ENCODE results near the gene S100A1.

S100A1 gene

DNA sequence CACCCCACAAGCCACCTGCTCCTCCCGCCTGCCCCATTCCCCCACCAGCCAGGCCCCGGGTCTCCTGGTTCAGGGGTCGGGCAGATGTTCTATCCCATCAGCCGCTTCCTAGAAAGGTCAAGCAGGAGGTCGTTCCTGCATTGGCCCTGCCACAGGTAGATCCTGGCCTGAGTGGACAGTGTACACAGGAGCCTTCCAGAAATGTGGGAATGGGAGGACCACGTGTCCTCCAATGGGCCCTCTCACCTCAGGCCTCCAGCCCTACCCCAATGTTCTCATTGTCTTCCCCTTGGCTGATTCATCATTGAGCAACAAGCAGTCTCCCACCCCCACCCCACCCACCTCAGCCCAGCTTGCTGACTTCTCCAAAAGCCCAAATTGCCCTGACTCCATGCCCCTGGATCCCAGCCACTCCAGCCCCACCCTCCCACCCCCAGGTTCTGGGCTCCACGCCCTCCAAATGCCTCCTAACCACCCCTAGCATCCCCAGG lies 17.4 kb upstream of the S100A1 start:
- DNase-seq (ENCODE audit: low spot score) = no peak

DNA sequence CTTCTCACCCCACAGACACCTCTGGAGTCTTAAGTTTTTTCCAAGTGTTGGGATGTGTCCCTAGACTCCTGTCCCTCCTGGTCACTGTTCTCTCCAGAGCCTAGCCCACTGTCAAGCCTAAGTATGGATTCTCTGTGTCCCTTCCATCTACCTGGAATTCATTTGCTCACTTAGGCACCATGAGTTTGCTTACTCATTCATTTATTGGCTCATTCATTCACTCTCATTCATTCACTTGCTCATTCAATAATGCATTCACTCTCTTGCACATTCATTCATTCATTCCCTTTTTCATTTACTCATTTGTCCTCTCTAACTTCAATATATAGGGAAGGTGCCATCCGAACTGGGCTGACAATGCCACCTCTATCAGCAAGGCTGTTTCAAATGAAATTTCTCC lies 16.9 kb upstream of the S100A1 start:
- no peak for DNase-seq (ENCODE audit: low spot score)

DNA sequence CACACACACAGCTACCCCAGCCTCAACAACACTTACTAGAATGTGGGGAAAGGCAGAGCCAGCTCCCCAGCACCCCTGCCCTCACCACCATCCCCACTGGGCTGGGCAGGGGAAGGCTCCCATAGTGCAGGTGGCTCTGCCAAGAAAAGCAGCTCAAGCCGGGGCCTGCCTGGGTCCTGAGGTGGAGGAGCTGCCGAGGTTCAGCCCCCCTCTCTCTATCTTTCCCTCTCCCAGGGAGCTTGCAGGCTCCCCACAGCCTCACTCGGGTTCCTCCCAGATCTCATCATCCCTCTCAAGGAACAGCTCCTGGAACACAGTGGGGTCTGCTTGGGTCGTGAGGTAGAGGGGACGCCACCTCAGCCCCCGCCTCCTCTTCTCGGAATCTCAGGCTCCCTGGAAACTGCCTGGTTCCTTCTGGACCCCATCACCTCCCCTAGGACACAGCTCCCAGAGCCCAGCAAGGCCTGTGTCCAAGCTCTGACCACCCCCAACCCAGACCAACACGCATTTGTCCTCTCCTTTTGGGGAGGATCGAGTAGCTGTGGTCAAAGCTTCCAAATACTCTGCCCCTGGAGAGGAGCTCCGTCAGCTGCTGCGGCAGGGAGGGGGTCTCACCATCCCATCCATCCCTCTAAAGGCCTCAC lies 16.0 kb upstream of the S100A1 start:
- no peak for DNase-seq (ENCODE audit: low spot score)

DNA sequence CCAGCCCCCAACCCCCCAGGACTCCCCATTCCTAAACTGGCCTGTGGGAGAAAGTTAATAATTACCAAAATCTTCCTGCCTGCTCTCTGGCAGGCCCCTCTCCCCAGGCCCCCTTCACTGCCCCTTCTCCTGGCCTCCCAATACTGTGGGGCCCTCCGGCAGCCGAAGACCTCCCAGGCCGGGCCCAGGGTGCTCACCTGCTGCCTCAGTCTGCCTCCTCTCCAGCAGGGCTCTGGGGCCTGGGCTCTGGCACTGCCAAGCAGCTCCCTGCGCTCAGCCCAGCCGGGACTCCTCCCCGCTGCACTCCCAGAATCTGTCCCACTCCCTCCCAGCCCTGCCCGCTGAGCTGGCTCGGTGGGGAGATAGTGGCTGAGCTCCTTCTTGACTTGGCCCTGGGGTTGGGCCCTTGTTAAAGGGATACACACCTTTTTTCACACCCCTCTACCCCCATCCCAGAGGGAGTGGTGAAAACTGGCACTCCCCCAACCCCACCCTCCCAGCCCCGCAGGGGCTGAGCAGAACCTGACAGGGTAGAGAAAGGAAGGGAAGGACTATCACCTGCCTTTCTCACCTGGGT lies 15.4 kb upstream of the S100A1 start, which contains the start of gene S100A16:
Gene S100A16, minus strand, starts transcription at position 383 of the 577 bp plus-strand sequence. CDS start 4,986 bp downstream, outside the sequence.
- no peak for DNase-seq (ENCODE audit: low spot score)

DNA sequence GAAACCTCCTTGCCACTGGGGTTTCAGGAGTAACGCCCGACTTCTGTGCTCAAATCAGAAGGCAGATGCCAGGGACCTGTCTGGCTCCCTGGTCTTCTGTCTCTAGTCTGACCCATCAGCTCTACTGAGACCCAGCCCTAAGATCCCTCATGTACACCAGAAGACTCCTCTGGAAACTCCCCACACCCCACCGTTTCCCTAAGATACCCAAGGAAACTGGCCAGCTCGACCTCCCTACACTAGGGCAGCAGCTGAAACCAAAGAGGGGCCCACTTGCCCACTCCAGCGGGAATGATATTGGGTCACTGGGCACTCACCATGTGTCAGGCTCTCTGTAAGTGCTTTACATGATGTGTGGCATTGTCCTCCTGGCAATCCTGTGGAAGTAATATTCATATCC lies 14.8 kb upstream of the S100A1 start:
- DNase-seq (ENCODE audit: low spot score) = no peak

DNA sequence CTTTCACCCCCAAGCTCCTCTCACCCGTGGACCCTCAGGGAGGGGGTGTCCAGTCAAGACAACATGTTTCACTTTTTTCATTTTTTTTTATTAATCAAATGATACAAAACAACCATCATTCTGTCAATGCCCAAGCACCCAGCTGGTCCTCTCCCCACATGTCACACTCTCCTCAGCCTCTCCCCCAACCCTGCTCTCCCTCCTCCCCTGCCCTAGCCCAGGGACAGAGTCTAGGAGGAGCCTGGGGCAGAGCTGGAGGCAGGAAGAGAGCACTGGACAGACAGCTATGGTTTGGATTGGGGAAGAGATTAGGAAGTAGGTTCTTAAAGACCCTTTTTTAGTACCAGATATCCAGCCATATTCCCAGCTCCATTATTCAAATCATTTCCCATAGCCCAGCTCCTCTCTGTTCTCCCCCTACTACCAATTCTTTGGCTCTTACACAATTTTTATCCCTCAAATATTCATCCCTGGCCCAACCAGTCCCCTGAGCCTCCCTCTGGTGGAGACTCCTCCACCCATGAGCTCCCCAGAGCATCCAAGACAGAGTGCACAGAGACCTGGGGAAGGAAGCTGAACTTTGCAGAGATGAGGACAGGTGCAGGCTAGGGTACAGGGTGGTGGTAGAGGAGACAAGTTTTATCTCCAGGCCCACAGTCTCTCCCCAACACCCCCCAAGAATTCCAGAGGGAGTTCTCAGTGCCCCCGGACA lies 13.9 kb upstream of the S100A1 start:
- no peak for DNase-seq (ENCODE audit: low spot score)

DNA sequence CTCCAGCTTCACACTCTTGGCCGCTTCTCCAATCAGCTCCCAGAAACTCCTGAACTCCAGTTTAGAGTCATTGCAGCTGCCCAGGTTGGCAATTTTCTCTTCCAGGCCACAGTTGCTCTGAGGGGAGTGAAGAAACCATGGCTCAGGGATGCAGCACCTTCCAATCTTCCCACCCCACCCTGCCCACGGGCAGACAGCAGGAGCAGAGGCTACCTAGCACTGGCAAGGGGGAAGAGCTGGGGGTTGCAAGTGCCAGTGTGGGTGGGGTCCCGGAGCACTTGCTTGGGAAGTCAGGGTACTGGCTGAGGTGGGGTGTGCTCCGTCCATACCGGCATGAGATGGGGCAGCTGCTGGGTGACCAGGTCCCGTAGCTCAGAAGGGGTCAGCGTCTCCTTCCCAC lies 13.3 kb upstream of the S100A1 start:
- DNase-seq (ENCODE audit: low spot score) = no peak

DNA sequence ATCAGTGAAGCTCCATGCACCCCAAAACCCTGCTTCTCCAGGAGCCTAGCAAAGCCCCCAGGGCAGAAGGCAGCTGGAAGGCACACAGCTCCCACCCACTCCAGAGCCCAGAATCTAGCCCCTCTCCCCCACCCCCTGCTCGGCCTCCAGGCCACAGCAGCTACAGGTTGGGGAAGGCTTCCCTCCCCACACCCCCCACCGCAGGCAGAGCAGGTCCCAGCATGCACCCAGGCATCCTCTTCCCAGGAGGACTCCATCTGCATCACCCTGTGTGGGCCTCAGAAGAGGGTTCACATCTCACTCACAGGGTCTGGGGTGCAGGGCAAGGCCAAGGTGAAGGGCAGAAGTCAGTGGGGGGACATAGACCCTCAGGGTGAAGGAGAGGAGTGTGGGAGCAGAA lies 12.8 kb upstream of the S100A1 start:
- no peak for DNase-seq (ENCODE audit: low spot score)

DNA sequence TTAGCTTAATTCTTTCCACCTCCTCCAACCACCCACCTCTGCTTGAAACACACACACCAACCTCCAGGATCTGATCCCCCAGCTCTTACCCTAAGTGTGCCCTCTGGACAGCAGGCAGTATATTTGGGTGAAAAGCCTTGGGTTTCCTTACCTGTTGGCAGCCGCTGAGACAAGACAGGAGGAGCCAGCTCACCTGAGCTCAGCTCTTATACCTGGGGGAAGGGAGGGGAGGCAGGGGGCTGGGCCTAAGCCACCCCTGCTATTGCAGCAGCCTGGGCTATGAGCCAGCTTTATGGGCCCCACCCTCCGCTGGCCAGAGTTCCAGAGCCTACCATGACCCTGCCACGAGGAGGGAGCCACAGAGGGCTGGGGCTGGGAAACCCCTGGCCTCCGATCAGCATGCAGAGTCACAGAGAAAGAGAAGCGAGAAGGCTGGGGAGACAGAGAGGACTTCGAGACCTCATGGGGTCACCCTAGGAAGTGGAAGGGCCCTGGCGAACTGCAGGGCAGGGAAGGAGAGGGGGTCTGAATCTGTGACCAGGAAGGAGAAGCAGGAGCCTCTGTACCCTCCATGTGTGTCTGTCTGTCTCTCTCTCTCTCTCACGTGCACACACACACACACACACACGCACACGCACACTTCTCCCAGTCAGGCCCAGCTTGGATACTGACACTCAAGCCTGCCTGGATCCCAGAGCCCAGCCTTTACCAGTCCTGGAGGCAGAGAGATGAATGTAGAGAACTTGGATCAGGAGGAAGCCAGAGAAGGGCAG lies 11.9 kb upstream of the S100A1 start, which contains the start of gene S100A14:
Gene S100A14, minus strand, starts transcription at position 182 of the 773 bp plus-strand sequence. CDS start 467 bp downstream, outside the sequence.
- no peak for DNase-seq (ENCODE audit: low spot score)

DNA sequence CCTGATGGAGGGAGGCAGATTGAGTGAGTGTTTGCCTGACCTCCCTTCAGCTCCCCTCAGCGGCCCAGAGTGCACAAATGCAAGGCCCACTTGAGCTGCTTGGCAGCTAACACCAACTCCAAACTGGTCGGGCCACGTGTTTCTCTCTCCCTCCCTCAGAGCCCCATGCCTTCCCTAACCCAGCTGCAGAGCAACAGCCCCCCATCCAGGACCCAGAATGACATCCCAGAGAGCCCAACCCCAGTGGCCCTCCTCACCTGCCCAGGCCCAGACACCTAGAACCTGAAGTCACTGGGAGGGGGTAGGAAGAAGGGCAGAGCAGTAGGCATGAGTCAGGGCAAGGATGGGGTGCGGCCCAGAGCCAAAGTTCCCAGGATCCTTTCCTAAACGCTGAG lies 11.3 kb upstream of the S100A1 start:
- no peak for DNase-seq (ENCODE audit: low spot score)

DNA sequence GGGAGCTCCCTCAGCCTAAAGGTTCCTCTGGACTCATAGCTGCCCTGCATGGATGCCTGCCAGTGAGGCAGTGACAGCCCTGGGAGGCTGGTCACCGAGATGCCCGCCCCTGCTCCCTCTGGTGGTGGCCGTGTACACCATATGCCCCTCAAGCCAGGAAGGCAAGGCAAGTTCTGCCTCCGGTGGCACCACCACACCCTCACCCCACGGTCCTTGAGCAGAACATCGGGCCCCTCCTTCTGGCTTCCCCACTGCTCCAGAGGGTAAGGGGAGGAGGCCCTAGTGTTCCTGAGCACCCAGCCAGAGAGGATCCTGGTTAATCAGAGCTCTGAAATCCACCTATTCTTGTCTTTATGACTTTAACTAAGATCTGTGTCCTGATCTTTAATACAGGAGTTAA lies 10.6 kb upstream of the S100A1 start:
- DNase-seq (ENCODE audit: low spot score) = peak; percentile 67

DNA sequence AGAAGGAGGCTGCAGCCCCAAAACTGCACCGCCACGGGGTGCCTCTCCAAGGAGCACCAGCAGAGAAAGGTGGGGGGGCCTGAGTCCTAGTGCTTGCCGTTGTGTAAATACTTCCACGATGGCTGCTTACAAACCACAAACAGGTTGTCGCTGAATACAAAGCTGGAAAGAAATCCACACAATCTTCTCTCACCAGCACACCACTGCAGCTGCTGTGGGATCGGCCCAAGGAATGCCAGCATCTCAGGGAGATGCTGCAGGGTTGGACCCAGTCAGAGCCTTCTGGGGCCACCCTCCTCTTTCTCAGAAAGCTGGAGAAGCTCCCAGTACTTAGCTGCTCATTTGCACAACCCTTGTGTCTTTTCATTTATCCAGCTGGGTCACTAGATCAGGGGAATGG lies 9.1 kb upstream of the S100A1 start:
- DNase-seq (ENCODE audit: low spot score) = no peak

DNA sequence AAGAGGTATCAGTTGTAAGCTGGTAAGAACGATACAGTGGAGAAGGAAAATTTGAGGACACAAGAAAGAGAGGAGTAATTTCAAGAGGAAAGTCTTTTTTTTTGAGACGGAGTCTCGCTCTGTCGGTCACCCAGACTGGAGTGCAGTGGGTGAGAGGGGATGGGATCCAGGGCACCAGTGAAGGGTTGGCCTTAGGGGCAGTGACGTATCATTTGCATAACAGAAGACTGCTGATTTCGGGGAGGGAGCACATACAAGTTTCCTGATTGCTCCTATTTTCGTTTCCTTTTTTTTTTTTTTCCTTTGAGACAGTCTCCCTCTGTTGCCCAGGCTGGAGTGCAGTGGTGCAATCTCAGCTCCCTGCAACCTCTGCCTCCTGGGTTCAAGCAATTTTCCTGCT lies 5.1 kb upstream of the S100A1 start:
- no peak for DNase-seq (ENCODE audit: low spot score)

DNA sequence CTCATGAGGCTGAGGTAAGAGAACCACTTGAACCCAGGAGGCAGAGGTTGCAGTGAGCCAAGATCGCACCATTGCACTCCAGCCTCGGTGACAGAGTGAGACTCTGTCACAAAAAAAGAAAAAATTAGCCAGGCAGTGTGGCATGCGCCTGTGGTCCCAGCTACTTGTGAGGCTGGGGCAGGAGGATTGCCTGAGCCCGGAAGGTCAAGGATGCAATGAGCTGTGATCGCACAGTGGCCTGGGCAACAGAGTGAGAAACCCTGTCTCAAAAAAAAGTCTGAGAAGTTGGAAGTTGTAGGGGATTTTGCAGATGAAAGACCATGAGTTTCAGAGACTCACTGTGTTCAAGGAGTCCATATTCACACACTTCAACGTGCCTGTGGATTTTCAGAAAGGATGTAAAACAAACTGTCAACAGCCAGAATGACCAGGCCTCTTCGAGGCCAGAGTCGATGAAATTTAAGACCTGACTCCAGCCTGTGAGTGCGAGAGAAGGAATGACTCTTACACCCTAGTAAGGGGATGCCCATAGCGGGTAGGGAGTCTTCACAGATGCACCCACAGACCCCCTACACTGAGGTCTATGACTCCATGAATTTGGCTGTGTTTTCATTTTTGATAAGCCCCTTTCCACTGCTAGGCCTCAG lies 3.1 kb upstream of the S100A1 start:
- DNase-seq (ENCODE audit: low spot score) = no peak

DNA sequence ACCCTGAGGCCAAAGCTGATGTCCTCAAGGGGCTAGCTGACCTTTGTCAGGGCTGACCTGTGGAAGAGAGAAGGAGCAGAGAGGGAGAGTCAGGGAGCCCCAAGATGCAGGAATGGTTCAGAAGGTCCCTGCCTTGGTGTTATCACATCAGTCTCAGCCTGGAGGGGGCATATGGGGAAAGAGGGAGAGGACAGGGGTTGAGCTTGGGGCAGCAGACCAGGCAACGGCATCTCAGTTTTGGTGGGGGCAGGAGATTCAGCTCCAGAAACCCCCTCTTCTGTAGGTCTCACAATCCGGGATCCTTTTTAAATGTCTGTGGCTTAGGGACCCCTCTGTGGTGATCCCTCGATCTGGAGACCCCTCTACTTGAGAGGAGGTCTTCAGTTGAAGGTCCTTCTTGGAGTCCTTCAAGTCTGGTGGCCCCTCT lies 1.7 kb upstream of the S100A1 start:
- no peak for DNase-seq (ENCODE audit: low spot score)

DNA sequence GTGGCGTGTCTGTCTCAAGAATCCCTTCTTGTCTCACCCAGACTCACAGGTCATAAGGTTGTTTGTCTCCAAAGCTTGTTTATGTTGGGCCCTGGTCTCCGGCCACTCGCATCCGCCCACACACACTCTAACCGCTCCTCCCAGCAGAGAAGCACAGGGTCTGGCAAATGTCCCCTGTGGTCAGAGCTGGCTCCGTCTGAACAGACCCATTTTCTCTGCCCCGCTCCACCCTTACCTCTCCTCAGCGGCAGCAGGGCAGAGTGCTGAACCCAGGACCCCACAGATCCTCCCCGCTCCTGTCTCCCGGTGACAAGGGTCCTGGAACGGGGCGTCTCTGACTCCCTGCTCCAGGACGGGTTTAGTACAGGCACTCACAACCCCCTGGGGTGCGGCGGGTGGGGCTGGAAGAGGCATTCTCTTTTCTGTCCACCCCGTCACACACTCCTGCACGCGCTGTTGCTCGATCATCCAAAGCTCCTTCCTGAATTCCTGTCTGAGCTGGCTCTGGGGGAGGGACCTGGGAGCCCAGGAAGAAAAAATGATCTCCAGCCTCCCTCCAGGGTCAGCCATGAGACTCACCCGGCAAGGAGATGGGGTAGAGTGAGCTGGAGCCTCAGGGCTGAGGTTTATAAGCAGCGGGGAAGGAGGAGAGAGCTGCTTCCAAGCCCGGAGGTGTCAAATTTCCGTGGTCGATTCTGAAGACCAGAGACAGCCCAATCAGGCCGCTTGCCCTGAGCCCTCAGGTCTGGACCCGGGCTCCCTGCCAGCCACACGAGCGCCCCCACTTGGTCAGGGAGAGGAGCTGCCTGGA lies 1.1 kb upstream of the S100A1 start, which contains the start of gene S100A13:
Gene S100A13, minus strand, starts transcription at position 602 of the 811 bp plus-strand sequence. CDS start 1,033 bp downstream, outside the sequence.
- DNase-seq (ENCODE audit: low spot score) = no peak

DNA sequence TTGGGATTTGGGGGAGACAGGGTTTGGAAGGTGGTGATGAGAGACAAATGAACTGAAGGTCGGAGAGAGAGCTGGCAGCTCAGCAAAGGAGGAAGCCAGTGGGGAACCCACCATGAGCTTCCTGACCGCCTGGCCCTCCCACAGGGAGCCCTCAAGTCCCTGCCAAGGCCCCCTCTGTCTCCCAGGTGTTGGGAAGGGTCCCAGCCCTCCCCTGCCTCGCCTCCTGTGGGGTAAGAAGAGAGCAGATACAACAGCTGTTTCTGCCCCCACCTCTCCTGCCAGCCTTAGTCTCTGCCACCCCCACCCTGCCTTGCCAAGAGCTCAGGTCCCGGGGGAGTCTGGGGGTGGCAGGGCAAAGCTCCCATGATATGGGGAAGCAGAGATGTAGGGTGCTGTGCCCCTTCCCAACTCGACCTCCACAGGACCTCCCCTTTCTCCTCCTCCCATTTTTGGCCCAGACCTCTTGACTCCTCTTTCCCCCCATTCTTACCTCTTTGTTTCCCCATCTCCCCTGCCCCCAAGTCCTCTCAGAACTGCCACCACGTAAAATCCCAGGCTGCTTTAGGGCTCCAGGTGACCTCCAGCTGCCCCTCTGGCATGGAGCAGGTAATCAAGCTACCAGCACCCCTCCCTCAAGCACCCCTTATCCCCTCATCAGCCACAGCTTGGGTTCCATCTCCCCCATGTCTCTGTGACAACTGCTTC lies 556 bp downstream of the S100A1 start:
- no peak for DNase-seq (ENCODE audit: low spot score)

DNA sequence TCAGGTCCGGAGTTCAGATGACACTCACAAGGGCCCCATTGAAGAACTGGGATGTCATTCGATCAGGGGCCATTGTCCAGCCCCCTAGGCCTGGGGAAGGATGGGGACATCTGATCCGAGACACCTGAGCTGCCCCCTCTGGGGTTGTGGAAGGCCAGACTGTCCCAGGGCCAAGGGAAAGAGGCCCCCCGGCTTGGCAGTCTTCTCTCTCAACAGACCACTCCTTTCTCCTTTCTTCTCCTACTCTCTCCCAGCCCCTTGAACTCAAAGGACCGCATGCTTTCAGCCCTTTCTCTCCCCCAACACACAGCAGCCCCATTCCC lies 1.1 kb downstream of the S100A1 start:
- DNase-seq (ENCODE audit: low spot score) = no peak

DNA sequence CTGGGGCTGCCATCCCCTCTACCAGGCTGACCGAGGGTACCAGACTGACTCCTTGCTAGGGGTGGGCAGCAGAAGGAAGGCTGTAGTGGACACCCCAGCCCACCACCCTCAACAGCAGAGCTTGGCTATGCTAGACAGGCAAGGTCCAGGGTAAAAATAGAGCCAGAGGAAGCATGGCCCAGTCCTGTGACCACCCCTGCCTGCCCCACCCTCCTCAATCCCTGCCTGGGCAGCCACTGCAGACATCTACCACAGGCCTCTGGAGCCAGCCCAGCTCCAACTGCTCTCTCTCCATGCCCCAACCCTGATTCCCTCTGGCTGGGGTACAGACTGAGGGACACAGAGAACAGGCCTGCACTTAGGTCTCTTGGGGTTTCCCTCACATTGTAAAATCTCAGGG lies 1.7 kb downstream of the S100A1 start:
- no peak for DNase-seq (ENCODE audit: low spot score)

DNA sequence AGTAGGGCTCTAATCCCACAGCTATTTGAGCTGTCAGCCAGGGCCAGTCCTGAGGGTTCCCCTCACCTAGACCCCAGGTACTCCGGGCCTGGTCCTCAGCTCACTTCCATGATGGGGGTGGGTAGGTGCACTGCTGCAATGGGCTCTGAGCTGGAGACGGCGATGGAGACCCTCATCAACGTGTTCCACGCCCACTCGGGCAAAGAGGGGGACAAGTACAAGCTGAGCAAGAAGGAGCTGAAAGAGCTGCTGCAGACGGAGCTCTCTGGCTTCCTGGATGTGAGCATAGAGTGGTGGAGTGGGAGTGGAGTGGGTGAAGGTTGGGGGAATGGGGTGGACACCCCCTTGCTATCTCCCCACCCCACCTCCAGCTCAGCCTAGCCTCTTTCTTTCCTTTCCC lies 2.1 kb downstream of the S100A1 start:
- DNase-seq (ENCODE audit: low spot score) = no peak
